NB4 (cell line): ENCODE results near the gene VPS37D.
"Not testable (repeated sequence)": the region's sequence is repeated elsewhere in the genome, so short reads cannot be mapped to it uniquely, and the experiment has no call there.

ENCODE experiments used
- DNase-seq: peaks from one replicate; pipeline ENCODE4 v3.0.0; 2010; ENCODE audit warnings: low read depth
- H3K4me3 ChIP-seq: one replicate; pipeline ENCODE4 v1.5.1; 2011; ENCODE audit warnings: mild to moderate bottlenecking, low read depth, low read length, moderate library complexity
- MYC ChIP-seq: IDR thresholded peaks from 2 replicates; pipeline ENCODE4 v1.6.1; 2011; ENCODE audit warnings: low read depth, low read length
- POLR2A ChIP-seq: IDR thresholded peaks from 2 replicates; pipeline ENCODE4 v1.6.1; 2011; ENCODE audit warnings: mild to moderate bottlenecking; ENCODE audit not compliant: insufficient read length; ENCODE audit errors: extremely low read depth
- TF ChIP-seq, protein P1 (sequence below): IDR thresholded peaks from 2 replicates; pipeline ENCODE4 v1.6.1; 2011; ENCODE audit warnings: low read depth, low read length
- TF ChIP-seq, protein P2 (sequence below): IDR thresholded peaks from one replicate; pipeline ENCODE4 v1.5.1; 2012; ENCODE audit warnings: low read depth, low read length

Gene VPS37D

DNA sequence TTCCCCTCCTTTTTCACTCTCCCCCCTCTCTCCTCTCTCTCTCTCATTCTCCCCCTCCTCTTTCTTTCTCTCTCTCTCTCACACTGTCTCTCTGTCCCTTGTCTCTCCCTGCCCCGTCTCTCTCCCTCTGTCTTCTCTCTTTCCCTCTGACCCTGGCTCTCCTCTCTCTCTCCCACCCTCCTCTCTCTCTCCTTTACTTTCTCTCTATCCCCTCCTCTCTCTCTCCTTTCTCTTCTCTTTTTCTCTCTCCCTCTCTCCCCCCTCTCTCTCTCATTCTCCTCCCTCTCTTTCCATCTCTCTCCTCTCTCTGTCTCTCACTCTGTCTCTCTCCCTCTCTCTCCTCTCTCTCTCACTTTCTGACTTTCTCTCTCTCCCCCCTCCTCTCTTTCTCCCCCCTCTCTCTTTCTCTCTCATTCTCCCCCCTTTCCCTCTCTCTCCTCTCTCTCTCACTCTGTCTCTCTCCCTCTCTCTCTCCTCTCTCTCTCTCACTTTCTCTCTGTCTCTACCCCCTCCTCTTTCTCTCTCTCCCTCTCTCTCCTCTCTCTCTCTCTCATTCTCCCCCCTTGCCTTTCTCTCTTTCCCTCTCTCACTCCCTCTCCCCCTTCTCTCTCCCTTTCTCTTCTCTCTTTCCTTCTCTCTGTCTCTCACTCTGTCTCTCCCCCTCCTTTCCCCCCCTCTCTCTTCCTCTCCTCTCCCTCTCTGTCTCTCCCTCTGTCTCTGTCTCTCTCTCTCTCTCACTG, 18.9 kb upstream of the VPS37D start:
- TF ChIP-seq MYC (no peak), POLR2A (no peak)
- TF ChIP-seq, protein P1, sequence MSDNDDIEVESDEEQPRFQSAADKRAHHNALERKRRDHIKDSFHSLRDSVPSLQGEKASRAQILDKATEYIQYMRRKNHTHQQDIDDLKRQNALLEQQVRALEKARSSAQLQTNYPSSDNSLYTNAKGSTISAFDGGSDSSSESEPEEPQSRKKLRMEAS = no peak
- TF ChIP-seq, protein P2, sequence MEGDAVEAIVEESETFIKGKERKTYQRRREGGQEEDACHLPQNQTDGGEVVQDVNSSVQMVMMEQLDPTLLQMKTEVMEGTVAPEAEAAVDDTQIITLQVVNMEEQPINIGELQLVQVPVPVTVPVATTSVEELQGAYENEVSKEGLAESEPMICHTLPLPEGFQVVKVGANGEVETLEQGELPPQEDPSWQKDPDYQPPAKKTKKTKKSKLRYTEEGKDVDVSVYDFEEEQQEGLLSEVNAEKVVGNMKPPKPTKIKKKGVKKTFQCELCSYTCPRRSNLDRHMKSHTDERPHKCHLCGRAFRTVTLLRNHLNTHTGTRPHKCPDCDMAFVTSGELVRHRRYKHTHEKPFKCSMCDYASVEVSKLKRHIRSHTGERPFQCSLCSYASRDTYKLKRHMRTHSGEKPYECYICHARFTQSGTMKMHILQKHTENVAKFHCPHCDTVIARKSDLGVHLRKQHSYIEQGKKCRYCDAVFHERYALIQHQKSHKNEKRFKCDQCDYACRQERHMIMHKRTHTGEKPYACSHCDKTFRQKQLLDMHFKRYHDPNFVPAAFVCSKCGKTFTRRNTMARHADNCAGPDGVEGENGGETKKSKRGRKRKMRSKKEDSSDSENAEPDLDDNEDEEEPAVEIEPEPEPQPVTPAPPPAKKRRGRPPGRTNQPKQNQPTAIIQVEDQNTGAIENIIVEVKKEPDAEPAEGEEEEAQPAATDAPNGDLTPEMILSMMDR = no peak
- H3K4me3 ChIP-seq = no peak overlapping the region
- no peak for DNase-seq

DNA sequence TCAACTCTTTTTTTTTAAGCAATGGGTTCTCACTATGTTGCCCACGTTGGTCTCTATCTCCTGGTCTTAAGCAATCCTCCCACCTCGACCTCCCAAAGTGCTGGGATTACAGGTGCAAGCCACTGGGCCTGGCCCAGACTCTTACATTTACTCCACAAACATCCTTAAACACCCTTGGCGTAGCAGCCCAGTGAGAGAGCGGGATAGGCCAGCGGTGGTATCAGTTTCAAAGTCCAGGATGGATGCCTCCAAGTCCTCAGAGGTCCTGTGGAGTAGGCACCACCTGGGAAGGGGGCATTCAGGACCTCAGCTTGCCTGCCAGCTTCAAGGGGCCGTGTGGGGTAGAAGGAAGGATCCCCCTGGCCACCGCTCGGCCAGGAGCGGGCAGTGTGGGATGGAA, 18.1 kb upstream of the VPS37D start:
- TF ChIP-seq MYC = no peak
- TF ChIP-seq, protein P2 = no peak
- no peak for TF ChIP-seq POLR2A
- TF ChIP-seq, protein P1 = no peak

DNA sequence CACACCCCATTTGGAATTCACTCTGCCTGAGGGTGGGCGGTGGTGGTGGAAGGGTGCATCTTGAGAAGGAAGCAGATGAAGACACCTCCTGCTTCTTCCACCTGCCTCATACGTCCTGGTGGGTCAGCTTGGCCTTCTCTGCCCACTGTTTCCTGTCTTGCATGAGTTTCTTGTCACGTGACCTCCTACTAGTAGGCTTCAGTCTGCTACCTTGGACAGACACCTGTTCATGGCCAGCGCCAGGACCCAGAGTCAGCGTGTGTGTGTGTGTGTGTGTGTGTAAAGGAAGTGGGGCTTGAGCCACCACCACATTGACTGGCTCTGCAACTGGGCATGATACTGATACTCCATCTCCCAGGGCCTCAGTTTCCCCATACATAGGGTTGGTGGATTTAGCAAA, 17.1 kb upstream of the VPS37D start:
- TF ChIP-seq POLR2A (no peak), MYC (no peak)
- TF ChIP-seq, protein P1 = no peak
- TF ChIP-seq, protein P2 = no peak
- H3K4me3 ChIP-seq = no peak overlapping the region
- no peak for DNase-seq

More for the DNA sequence above, 18.1 kb upstream of the VPS37D start:
- DNase-seq = no peak
- no peak overlapping the region for H3K4me3 ChIP-seq

DNA sequence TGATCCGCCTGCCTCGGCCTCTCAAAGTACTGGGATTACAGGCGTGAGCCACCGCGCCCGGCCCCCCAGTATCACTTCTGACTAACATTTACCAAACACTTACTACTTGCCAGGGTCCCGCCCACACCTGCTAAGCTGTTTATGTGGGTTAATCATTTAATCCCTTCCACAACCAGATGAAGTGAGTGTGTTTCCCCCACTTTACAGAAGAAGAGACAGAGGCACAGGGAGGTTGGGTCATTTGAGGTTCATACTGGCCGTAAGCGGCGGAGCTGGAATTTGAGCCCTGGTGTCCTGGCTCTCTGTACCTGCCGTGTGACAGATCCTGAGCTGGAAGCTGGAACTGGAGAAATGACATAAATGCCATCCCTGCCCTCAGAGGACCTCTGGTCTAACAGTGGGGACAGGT, 15.1 kb upstream of the VPS37D start:
- DNase-seq = no peak
- TF ChIP-seq POLR2A = no peak
- TF ChIP-seq, protein P2 = no peak
- TF ChIP-seq MYC = no peak
- TF ChIP-seq, protein P1 = no peak
- H3K4me3 ChIP-seq = no peak overlapping the region

DNA sequence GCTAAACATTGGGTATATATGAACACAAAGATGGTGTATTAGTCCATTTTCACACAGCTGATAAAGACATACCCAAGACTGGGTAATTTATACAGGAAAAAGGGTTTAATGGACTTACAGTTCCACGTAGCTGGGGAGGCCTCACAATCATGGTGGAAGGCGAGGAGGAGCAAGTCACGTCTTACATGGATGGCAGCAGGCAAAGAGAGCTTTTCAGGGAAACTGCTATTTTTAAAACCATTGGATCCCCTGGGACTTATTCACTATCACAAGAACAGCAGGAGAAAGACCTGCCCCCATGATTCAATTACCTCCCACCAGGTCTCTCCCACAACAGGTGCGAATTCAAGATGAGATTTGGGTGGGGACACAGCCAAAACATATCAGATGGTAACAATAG, 12.3 kb upstream of the VPS37D start:
- H3K4me3 ChIP-seq, DNase-seq: not testable (repeated sequence)

DNA sequence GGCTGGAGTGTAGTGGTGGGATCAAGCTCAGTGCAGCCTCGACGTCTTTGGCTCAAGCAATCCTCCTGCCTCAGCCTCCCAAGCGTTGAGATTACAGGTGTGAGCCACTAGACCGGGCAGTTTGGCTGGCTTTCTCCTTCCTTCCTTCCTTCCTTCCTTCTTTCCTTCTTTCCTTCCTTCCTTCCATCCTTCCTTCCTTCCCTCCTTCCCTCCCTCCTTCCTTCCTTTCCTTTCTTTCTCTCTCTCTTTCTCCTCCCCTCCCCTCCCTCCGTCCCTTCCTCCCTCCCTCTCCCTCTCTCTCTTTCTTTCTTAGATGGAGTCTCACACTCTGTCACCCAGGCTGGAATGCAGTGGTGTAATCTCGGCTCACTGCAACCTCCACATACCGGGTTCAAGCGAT, 7.6 kb upstream of the VPS37D start:
- TF ChIP-seq, protein P1 = no peak
- no peak for TF ChIP-seq POLR2A
- TF ChIP-seq, protein P2 = no peak
- no peak for TF ChIP-seq MYC
- no peak for DNase-seq
- H3K4me3 ChIP-seq = no peak overlapping the region

DNA sequence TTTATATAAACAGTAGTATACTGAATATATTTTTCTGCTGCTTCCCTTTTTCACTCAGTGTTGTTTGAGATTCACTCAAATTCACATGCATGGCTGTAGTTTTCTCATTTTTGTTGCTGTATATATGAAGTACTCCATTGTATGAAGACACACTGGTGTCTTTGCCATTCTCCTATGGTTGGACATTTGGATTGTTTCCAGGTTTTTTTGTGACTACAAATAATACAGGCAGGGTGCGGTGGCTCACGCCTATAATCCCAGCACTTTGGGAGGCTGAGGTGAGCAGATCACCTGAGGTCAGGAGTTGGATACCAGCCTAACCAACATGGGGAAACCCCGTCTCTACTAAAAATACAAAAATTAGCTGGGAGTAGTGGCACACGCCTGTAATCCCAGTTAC, 7.0 kb upstream of the VPS37D start:
- H3K4me3 ChIP-seq, DNase-seq: not testable (repeated sequence)
